LNCaP clone FGC (cell line): ENCODE data around the gene IGFBP2.

Experiments used
- DNase-seq: peaks from one replicate; pipeline ENCODE4 v3.0.0-alpha.2; 2011; ENCODE audit warnings: low read depth
- H3K4me3 ChIP-seq: 2 replicates; pipeline ENCODE4 v1.5.1; 2011; ENCODE audit warnings: mild to moderate bottlenecking, low read depth, low read length, control low read depth
- CTCF ChIP-seq: IDR thresholded peaks from 2 replicates; pipeline ENCODE4 v1.5.1; 2012; ENCODE audit warnings: mild to moderate bottlenecking; ENCODE audit not compliant: control insufficient read depth, insufficient read depth; ENCODE audit errors: extremely low read depth

Gene IGFBP2

GRCh38 chr2:216687646-216688045 is 54.4 kb downstream of the IGFBP2 start:
- 0 out of 2 replicates have a peak, but pooled peaks have one; percentile 10 for TF ChIP-seq CTCF
- no peak for DNase-seq
- no peak overlapping the region for H3K4me3 ChIP-seq

- DNase-seq = no peak
- TF ChIP-seq CTCF = no peak
- H3K4me3 ChIP-seq = no peak overlapping the region
These were observed 55.6 kb downstream of the IGFBP2 start for GRCh38 chr2:216688731-216689340.

- no peak overlapping the region for H3K4me3 ChIP-seq
- no peak for DNase-seq
- TF ChIP-seq CTCF = no peak
These were observed 56.2 kb downstream of the IGFBP2 start for GRCh38 chr2:216689397-216689796.

GRCh38 chr2:216690456-216690852 is 57.2 kb downstream of the IGFBP2 start:
- no peak overlapping the region for H3K4me3 ChIP-seq
- DNase-seq = no peak
- TF ChIP-seq CTCF = no peak

- H3K4me3 ChIP-seq = no peak overlapping the region
- no peak for TF ChIP-seq CTCF
- DNase-seq = no peak
These were observed 57.9 kb downstream of the IGFBP2 start for GRCh38 chr2:216690853-216691741.

GRCh38 chr2:216692636-216693413 is 59.6 kb downstream of the IGFBP2 start:
- TF ChIP-seq CTCF = no peak
- peak overlapping the region; percentile 28; the same call in 1 of the 2 replicates for H3K4me3 ChIP-seq
- no peak for DNase-seq
